ENCODE measurements around the gene TAPBP.

DNA sequence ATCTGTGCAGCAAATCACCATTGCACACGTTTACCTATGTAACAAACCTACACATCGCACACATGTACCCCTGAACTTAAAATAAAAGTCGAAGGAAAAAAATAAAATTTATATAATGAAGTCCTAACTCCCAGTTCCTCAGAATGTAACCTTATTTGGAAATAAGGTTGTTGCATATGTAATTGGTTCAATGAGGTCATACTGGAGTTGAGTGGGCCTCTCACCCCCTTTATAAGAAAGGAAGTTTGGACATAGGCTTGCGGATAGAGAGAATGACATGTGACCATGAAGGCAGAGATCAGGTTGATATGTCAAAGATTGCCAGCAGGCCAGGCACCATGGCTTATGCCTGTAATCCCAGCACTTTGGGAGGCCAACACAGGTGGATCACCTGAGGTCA lies 19.8 kb upstream of the TAPBP start:
- TF ChIP-seq YY1 (IDR thresholded peaks at IDR 0.05; ENCODE audit: insufficient read depth, insufficient read length) (no peak), SUZ12 (IDR thresholded peaks at IDR 0.05; ENCODE audit: extremely low read depth, insufficient read depth, insufficient read length) (no peak)
